HEK293 (cell line): ENCODE data around the gene CFAP119.

Source experiments
- GLI2 ChIP-seq: fragments of 450-650 bp; formaldehyde crosslinking; IDR thresholded peaks from 2 replicates; pipeline ENCODE4; 2017; ENCODE audit warnings: missing biosample characterization, missing genetic modification characterization, low read depth, borderline replicate concordance
- GLIS1 ChIP-seq: fragments of 450-650 bp; formaldehyde crosslinking; IDR thresholded peaks from 2 replicates; pipeline ENCODE4 v1.5.1; 2016; ENCODE audit warnings: missing biosample characterization, missing genetic modification characterization
- GLIS2 ChIP-seq: fragments of 450-650 bp; formaldehyde crosslinking; IDR thresholded peaks from 2 replicates; pipeline ENCODE4 v1.5.1; 2016; ENCODE audit warnings: missing biosample characterization, missing genetic modification characterization
- KLF10 ChIP-seq: fragments of 450-650 bp; IDR thresholded peaks from 2 replicates; pipeline ENCODE4 v1.5.1; 2018; ENCODE audit warnings: missing biosample characterization, mild to moderate bottlenecking, missing genetic modification characterization
- KLF7 ChIP-seq: fragments of 450-650 bp; formaldehyde crosslinking; IDR thresholded peaks from 2 replicates; pipeline ENCODE4 v1.5.1; 2016; ENCODE audit warnings: missing biosample characterization, missing genetic modification characterization, borderline replicate concordance
- PATZ1 ChIP-seq: fragments of 450-650 bp; formaldehyde crosslinking; IDR thresholded peaks from 2 replicates; pipeline ENCODE4 v1.5.1; 2016; ENCODE audit warnings: missing biosample characterization, missing genetic modification characterization
- PBX3 ChIP-seq: sonication (generic); formaldehyde crosslinking; IDR thresholded peaks from 2 replicates; pipeline ENCODE4 v1.8.1; 2022; ENCODE audit warnings: mild to moderate bottlenecking, moderate library complexity, missing genetic modification reagents
- SCRT2 ChIP-seq: fragments of 450-650 bp; formaldehyde crosslinking; IDR thresholded peaks from 2 replicates; pipeline ENCODE4 v1.5.1; 2016; ENCODE audit warnings: missing biosample characterization, missing genetic modification characterization
- TRIM28 ChIP-seq: IDR thresholded peaks from 2 replicates; pipeline ENCODE4 v1.6.1; 2011; ENCODE audit warnings: low read length, control low read depth, borderline replicate concordance
- ZBTB10 ChIP-seq: fragments of 450-650 bp; formaldehyde crosslinking; IDR thresholded peaks from 2 replicates; pipeline ENCODE4 v1.5.1; 2016; ENCODE audit warnings: missing biosample characterization, missing genetic modification characterization
- ZNF114 ChIP-seq: fragments of 450-650 bp; formaldehyde crosslinking; IDR thresholded peaks from 2 replicates; pipeline ENCODE4 v1.5.0; 2017; ENCODE audit warnings: missing biosample characterization, missing genetic modification characterization
- ZNF2 ChIP-seq: fragments of 450-650 bp; formaldehyde crosslinking; IDR thresholded peaks from 2 replicates; pipeline ENCODE4 v1.5.1; 2016; ENCODE audit warnings: missing biosample characterization, missing genetic modification characterization
- ZNF23 ChIP-seq: fragments of 450-650 bp; formaldehyde crosslinking; IDR thresholded peaks from 2 replicates; pipeline ENCODE4 v1.5.1; 2016; ENCODE audit warnings: missing biosample characterization, missing genetic modification characterization, borderline replicate concordance
- ZNF26 ChIP-seq: fragments of 450-650 bp; formaldehyde crosslinking; IDR thresholded peaks from 2 replicates; pipeline ENCODE4 v1.5.1; 2016; ENCODE audit warnings: missing biosample characterization, missing genetic modification characterization
- ZNF366 ChIP-seq: fragments of 450-650 bp; formaldehyde crosslinking; conservative IDR thresholded peaks from 2 replicates; pipeline ENCODE4 v1.5.1; 2016; ENCODE audit warnings: missing biosample characterization, missing genetic modification characterization
- ZNF391 ChIP-seq: fragments of 450-650 bp; formaldehyde crosslinking; IDR thresholded peaks from 2 replicates; pipeline ENCODE4 v1.5.1; 2016; ENCODE audit warnings: low read depth, missing biosample characterization, missing genetic modification characterization, borderline replicate concordance
- ZNF433 ChIP-seq: fragments of 450-650 bp; formaldehyde crosslinking; IDR thresholded peaks from 2 replicates; pipeline ENCODE4 v1.5.1; 2016; ENCODE audit warnings: missing biosample characterization, missing genetic modification characterization, low read depth
- ZNF473 ChIP-seq: fragments of 450-650 bp; formaldehyde crosslinking; IDR thresholded peaks from 2 replicates; pipeline ENCODE4 v1.5.1; 2017; ENCODE audit warnings: missing biosample characterization, missing genetic modification characterization
- ZNF488 ChIP-seq: fragments of 450-650 bp; formaldehyde crosslinking; IDR thresholded peaks from 2 replicates; pipeline ENCODE4 v1.5.1; 2016; ENCODE audit warnings: missing biosample characterization, missing genetic modification characterization
- ZNF529 ChIP-seq: fragments of 450-650 bp; formaldehyde crosslinking; IDR thresholded peaks from 2 replicates; pipeline ENCODE4 v1.5.1; 2017; ENCODE audit warnings: missing genetic modification characterization, missing biosample characterization; ENCODE audit not compliant: insufficient replicate concordance
- ZNF629 ChIP-seq: fragments of 450-650 bp; formaldehyde crosslinking; IDR thresholded peaks from 2 replicates; pipeline ENCODE4 v1.5.1; 2017; ENCODE audit warnings: missing biosample characterization, missing genetic modification characterization
- ZNF747 ChIP-seq: fragments of 450-650 bp; formaldehyde crosslinking; IDR thresholded peaks from 2 replicates; pipeline ENCODE4 v1.5.1; 2016; ENCODE audit warnings: missing biosample characterization, missing genetic modification characterization
- ZNF791 ChIP-seq: fragments of 450-650 bp; formaldehyde crosslinking; IDR thresholded peaks from 2 replicates; pipeline ENCODE4 v1.5.1; 2016; ENCODE audit warnings: missing biosample characterization, missing genetic modification characterization
- ZSCAN30 ChIP-seq: fragments of 450-650 bp; IDR thresholded peaks from 2 replicates; pipeline ENCODE4 v1.5.1; 2018; ENCODE audit warnings: missing biosample characterization, mild to moderate bottlenecking, missing genetic modification characterization, moderate library complexity
- TF ChIP-seq, protein P1 (sequence below): fragments of 450-650 bp; formaldehyde crosslinking; IDR thresholded peaks from 2 replicates; pipeline ENCODE4 v1.5.1; 2017; ENCODE audit warnings: missing biosample characterization, missing genetic modification characterization

The CFAP119 gene

GRCh38 chr16:30805370-30806169, 43.7 kb upstream of the CFAP119 start (continued):
- TF ChIP-seq ZNF488 (tag by site-specific recombination), result no peak
- no peak for TF ChIP-seq ZNF26 (tag by site-specific recombination)
- no peak for TF ChIP-seq ZNF747
- peak; percentile 77 for TF ChIP-seq GLIS1 (tag by site-specific recombination)
- no peak for TF ChIP-seq ZNF433
- no peak for TF ChIP-seq GLI2 (tag by site-specific recombination)
- TF ChIP-seq ZNF629 (tag by site-specific recombination), result peak; percentile 75
- peak; percentile 78 for TF ChIP-seq GLIS2 (tag by site-specific recombination)
- peak; percentile 67; the same call in 1 of the 2 replicates for TF ChIP-seq TRIM28
- TF ChIP-seq PBX3 (CRISPR knock-in tag), result peak; percentile 89
- no peak for TF ChIP-seq ZNF791 (tag by site-specific recombination)
- TF ChIP-seq ZNF391 (tag by site-specific recombination), result no peak
- peak; percentile 85; the same call in 1 of the 2 replicates for TF ChIP-seq ZSCAN30 (tag by site-specific recombination)
- TF ChIP-seq ZNF529 (tag by site-specific recombination), result no peak
- TF ChIP-seq ZNF473, result no peak
- no peak for TF ChIP-seq ZNF23 (tag by site-specific recombination)
- no peak for TF ChIP-seq ZBTB10 (tag by site-specific recombination)
- TF ChIP-seq, protein P1, sequence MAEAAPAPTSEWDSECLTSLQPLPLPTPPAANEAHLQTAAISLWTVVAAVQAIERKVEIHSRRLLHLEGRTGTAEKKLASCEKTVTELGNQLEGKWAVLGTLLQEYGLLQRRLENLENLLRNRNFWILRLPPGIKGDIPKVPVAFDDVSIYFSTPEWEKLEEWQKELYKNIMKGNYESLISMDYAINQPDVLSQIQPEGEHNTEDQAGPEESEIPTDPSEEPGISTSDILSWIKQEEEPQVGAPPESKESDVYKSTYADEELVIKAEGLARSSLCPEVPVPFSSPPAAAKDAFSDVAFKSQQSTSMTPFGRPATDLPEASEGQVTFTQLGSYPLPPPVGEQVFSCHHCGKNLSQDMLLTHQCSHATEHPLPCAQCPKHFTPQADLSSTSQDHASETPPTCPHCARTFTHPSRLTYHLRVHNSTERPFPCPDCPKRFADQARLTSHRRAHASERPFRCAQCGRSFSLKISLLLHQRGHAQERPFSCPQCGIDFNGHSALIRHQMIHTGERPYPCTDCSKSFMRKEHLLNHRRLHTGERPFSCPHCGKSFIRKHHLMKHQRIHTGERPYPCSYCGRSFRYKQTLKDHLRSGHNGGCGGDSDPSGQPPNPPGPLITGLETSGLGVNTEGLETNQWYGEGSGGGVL (tag by site-specific recombination), result peak; percentile 12; the same call in 1 of the 2 replicates
- peak; percentile 77; the same call in 1 of the 2 replicates for TF ChIP-seq PATZ1
- no peak for TF ChIP-seq ZNF114 (tag by site-specific recombination)
- TF ChIP-seq ZNF366 (tag by site-specific recombination), result peak; percentile 9; the same call in 1 of the 2 replicates
- peak; percentile 92 for TF ChIP-seq SCRT2 (tag by site-specific recombination)
- peak; percentile 46; the same call in 1 of the 2 replicates for TF ChIP-seq KLF7 (tag by site-specific recombination)
- no peak; the same call in 1 of the 2 replicates for TF ChIP-seq KLF10
- TF ChIP-seq ZNF2 (tag by site-specific recombination), result peak; percentile 87
